Measurements from ENCODE around the gene SHISAL2A.

The SHISAL2A gene

DNA sequence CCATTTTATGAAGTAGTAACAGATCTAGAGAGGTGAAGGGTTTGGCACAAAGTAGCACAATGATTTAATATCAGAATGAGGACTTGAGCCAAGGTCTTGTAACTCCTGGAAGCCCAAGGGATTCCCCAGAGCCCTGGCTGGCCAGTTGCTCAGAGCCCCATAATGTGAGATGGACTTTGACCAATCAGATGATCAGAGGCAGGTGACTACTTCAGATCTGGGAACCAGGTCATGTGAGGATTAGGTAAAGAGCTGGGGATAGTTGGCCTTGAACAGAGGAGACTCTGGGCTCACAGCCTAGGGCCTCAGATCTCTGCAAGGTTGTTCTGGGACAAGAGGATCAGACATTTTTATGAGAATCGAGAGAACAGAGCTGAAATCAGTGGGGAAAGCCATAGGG is 18.9 kb downstream of the SHISAL2A start:
- TF ChIP-seq, protein P1, sequence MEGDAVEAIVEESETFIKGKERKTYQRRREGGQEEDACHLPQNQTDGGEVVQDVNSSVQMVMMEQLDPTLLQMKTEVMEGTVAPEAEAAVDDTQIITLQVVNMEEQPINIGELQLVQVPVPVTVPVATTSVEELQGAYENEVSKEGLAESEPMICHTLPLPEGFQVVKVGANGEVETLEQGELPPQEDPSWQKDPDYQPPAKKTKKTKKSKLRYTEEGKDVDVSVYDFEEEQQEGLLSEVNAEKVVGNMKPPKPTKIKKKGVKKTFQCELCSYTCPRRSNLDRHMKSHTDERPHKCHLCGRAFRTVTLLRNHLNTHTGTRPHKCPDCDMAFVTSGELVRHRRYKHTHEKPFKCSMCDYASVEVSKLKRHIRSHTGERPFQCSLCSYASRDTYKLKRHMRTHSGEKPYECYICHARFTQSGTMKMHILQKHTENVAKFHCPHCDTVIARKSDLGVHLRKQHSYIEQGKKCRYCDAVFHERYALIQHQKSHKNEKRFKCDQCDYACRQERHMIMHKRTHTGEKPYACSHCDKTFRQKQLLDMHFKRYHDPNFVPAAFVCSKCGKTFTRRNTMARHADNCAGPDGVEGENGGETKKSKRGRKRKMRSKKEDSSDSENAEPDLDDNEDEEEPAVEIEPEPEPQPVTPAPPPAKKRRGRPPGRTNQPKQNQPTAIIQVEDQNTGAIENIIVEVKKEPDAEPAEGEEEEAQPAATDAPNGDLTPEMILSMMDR (IDR thresholded peaks at IDR 0.05) = no peak

DNA sequence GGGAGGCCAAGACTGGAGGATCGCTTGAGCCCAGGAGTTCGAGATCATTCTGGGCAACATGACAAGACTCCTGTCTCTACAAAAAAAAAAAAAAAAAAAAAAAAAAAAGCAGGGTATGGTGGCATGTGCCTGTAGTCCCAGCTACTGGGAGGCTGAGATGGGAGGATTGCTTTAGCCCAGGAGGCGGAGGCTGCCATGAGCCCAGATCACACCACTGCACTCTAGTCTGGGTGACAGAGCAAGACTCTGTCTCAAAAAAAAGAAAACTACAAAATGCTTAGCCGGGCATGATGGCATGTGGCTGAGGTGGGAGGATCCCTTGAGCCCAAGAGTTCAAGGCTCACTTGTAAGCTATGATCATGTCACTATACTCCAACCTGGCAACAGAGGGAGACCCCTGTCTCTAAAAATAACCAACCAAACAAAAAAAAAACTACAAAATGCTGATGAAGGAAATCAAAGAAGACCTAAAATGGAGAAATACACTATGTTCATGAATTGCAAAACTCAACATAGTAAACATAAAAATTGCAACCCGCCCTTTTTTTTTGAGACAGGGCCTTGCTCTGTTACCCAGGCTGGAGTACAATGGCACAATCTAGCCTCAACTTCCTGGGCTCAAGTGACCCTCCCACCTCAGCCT is 20.4 kb downstream of the SHISAL2A start:
- TF ChIP-seq, protein P1 (IDR thresholded peaks at IDR 0.05) = no peak

DNA sequence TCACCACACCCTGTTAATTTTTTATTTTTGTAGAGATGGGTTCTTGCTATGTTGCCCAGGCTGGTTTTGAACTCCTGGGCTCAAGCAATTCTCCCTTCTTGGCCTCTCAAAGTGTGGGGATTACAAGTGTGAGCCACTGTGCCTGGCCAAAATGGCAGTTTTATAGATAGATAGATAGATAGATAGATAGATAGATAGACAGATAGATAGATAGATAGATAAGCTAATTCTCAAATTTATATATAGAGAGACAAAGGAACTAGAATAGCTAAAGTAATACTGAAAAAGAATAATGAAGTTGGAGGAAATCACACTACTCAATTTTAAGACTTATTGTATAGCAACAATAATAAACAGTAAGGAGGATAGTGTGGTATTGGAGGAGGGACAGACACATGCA is 21.1 kb downstream of the SHISAL2A start:
- TF ChIP-seq, protein P1 (IDR thresholded peaks at IDR 0.05) = no peak

DNA sequence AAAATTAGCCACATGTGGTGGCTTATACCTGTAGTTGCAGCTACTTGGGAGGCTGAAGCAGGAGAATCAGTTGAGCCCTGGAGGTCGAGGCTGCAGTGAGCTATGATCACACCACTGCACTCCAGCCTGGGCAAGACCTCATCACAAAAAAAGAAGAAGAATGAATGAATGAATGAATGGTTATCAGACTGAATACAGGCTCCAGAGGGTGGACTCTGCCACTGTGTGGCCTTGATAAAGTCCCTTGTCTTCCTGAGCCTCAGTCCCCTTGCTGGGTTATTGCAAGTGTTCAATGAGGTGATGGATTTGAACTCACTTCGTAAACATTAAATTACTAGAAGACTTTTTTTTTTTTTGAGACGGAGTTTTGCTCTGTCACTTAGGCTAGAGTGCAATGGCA is 24.7 kb downstream of the SHISAL2A start:
- TF ChIP-seq, protein P1 (IDR thresholded peaks at IDR 0.05) = no peak

DNA sequence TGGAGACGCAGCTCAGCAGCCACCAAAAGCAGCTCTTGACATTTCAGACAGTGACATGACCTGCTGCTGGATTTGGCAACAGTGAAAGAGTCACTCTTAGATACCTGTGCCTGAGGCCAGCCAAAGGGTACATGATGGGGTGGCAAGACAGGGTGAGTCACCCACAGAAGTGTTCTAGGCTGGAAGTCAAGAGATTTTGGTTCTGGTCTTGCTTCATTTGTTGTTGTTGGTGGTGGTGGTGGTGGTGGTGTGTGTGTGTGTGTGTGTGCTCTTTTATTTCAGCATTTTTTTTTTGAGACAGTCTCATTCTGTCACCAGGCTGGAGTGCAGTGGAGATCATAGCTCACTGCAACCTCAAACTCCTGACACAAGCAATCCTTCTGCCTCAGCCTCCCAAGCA is 25.8 kb downstream of the SHISAL2A start:
- TF ChIP-seq, protein P1 (IDR thresholded peaks at IDR 0.05) = no peak

DNA sequence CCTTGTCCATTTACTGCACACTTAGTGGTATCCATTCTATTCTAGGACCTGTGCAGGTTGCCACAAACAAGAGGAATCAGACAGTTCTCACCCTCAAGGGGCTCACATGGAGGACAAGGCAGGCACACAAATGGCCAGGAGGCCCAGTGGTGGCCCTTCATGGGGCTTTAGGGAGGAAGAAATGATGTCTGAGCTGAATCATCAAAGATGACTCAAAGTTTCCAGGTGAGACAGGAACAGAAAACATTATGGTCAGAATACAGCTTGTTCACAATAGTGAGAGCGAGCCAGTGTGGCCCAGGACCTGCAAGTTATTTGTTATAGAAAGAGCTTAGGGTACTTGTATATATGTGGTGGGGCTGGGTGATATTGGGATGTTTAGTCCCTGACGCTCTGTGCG is 26.4 kb downstream of the SHISAL2A start:
- TF ChIP-seq, protein P1 (IDR thresholded peaks at IDR 0.05) = no peak

DNA sequence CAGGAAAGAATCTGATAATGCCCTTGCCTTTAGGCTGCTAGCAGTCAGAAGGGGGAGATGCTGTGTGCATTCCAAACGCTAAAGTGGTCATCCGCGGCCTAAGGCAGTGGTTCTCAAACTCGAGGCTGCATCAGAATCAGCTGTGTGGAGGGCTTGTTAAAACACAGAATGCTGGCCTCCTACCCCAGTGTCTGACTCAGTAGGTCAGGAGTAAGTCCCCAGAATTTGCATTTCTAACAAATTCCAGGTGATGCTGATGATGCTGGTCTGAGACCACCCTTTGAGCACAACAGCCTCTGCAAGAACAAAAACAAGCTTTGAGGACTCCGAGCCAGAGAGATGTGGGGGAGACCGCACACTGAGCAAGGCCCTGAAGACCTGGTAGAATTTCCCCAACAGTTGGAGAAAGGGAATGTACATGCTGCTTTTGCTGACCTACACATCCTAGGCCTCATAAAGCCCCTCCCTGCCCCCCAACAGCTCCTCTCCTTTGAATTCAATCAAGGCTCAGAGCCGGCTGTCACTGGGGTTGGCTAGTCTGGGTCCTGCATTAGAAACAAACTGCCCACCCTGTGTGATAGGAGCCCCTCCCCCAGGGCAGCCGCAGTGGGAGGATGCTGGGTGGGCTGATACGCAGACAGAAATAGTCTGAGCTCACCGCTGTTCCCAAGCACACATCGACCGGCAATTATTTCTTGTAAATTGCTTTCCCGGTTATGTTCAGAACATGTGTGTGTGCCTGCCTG is 27.1 kb downstream of the SHISAL2A start:
- TF ChIP-seq, protein P1 (IDR thresholded peaks at IDR 0.05) = no peak
